ENCODE measurements around the gene NXPH2.

NXPH2 gene
- total RNA-seq = 0 reads per million in 2 donors

DNA sequence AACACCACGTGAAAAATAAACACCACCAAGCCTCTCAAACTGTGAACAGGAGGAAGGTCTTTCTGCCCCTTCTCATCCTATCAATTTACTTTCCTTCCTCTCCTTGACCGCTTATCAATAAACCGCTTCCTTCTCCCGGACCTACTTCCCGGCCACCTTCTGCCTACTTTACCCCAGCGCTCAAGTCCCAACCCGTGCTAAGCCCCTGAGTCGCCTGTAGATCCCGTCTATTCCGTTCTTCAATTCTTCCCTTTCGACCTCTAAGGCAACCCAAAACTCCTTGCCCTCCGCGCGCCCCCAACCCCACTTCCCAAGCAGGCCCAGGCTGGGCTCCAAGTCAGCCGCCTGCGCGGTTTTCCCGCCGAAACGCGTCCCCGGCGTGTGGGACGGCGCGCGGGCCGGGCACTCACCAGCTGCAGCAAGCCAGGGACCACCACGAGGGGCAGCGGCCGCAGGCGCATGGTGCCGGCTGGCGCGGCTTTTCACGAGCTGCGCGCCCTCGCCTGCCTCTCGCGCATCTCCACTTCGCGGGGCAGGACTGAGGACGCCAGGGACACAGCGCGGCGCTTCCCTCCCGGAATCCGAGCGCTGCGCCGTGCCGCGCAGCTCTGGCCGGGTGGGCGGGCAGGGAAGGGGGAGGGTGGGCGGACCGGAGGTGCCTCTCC is at the start of gene NXPH2:
NXPH2 (minus strand) TSS at position 610 of the 665 bp plus-strand sequence; CDS start at position 461, 149 bp downstream.
- DNase-seq = no peak

DNA sequence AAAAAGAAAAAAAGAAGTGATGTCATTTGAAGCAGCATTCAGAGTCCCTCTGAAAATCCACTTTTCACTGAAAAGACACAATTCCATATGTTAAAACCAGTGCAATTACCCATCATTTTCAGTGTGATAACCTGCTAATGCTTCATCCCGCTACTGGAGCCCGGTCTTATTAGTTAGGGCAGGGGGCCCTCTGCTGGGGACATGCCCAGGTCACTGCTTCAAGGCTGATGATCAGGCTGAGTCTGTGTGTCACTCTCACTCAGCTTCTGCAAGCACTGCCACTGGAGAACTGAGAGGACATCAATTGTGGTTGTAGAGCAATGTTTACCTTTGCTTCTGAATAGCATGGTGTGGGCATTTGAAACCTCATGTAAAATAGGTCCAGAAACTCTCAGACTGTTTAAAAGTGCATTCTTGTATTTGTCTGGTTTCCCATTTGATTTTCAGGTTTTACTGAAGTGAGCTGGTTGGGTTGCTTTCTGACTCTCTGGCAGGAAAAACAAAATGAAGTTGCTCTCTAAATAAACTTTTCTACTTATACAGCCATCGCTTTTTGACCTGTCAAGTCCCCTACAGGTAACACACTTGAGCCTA is 49.2 kb upstream of the NXPH2 start:
- DNase-seq = no peak

DNA sequence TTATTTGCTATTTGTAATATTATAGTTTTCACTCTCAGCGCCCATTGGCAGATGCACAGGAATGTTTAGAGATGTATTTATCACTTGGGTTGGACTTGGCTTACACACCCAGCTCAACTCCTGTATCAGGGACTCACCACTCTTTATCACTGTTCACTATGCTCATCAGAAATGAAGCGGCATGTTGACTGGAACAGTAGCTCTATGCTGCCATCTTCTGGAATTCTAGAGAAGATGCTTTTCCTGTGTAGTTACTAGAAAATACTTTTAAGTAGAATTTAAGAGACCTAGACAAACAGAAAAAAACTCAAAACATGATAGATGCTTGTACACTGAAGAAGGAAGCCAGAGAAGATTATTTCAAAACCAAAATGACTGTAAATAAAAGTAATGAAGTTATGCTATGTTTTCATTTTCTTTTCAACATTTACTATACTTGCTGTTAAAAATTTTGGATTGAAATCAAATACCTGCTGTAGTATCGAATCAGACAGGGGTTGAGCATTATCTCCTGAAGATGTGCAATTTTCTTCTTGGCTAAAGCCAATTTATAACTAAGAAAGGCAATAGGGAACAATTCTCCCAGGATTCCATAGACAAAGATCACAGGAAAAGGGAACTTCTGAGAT is 47.4 kb upstream of the NXPH2 start:
- DNase-seq = no peak

DNA sequence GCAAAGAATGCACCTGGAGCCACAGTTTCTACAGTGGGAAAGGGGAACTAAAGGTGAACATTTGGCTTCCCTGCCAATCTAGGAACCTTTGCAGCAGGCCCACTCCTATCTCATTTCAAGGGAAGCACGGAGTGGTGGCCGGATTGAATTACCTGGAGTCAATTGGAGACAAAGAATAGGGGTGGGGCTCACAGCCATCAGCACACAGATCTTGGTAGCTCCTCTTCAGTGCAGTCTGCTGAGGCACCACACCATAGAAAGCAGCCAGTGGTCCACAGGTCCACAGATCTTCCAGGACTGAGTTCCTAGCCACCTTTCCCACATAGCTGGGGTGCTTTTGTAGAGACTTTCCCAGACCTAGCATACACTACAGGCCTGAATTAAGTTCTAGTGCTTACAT is 43.5 kb upstream of the NXPH2 start:
- no peak for DNase-seq

DNA sequence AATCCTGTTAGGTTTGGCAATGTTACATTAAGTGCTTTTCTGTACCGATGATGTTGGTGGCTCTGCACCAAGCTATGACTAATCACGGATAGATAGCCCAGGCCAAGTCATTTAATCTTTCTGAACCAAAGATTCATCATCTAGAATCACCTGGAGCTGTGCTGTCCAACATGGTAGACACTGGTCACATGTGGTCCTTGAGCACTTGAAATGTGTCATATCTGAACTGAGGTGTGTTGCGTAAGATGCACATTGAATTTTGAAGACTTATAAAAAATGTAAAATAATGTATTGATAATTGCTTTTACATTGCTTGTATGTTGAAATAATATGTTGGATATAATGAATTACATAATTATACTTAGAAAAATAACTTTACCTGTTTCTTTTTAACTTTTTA is 39.8 kb upstream of the NXPH2 start:
- no peak for DNase-seq

DNA sequence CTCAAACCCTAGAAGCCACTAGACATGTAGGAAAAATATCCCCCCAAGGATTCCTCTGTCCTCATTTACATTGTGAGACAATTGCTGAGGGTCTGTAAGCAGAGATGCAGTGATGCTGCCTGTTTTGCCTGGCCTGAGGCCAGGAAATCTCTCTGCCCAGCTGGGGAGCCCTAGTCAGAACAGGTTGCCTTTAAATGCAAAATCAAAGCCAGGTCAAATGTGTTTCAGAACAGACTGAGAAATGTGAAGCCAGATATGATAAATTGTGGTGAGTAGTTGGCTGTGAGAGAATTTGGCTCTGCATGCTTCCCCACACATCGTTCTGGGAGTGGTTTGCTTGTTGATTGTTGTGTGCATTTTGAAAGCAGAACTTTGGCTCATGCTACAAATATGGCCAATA is 38.4 kb upstream of the NXPH2 start:
- no peak for DNase-seq

DNA sequence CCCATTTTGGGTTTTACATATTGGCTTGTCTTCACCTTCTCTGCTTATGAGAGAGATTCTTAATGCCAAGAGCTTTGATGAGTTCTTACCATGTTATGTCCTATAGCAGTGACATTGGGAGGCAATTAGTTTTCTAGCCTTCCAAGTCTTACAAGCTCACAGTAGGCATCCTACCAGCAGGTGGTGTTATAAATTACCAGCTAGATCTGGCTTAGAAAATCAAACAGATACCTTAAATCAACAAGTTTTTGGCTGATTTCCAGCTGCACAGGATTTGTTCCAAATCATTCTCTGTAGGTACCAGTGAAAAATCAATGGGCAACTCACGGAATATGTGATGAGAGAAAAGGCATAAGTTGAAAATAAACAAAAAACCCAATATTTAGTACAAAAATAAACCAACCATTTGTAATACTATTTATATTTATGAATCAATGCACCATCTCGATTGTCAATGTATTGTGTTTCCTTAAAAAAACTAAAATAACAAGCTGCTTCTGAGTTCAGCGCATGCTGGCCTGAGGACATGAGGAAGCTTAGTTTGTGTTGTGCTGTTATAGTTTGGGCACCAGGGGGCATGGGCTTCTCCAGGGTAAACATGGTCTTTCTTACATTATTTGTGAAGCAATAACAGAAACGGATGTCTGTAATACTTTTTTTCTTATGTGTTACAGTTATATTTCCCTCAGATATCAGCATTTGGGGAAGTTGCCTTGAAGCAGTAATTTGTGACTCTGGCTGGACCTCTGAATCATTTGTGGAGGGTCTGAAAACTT is 34.1 kb upstream of the NXPH2 start:
- no peak for DNase-seq

DNA sequence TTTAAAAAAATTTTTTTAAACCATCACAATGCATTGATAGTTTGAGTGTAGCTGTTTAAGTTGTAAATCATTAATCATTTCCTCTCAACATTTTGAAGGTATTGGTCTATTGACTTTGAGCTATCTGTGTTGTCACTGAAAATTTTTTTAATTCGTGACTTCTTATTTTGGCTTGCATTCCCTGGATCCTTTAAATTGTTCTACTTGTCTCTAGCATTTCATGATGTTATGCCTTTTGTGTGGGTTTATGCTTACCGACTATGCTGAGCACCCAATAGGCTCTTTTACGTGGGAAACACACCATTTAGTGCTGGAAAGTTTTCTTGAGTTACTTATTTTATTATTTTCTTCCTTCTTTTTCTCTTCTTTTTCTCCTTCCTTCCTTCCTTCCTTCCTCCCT is 31.2 kb upstream of the NXPH2 start:
- DNase-seq = no peak

DNA sequence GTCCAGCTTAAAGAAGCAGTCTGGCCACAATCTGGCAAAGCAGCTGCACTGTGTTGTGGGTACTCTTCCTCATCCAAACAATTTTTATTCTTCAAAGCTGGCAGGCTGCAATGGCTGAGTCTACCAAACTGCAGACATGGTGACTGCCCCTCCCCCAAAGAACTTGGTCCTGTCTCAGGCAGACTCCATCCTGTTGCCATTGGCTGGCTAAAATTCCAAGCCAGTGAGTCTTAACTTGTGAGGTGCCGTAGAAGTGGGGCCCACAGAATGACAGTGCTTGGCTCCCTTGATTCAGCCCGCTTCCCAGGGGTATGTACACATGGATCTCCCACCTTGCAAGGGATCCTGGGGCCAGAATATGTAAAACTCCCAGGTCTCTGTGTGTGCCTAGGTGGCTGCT is 14.5 kb upstream of the NXPH2 start:
- DNase-seq = no peak

DNA sequence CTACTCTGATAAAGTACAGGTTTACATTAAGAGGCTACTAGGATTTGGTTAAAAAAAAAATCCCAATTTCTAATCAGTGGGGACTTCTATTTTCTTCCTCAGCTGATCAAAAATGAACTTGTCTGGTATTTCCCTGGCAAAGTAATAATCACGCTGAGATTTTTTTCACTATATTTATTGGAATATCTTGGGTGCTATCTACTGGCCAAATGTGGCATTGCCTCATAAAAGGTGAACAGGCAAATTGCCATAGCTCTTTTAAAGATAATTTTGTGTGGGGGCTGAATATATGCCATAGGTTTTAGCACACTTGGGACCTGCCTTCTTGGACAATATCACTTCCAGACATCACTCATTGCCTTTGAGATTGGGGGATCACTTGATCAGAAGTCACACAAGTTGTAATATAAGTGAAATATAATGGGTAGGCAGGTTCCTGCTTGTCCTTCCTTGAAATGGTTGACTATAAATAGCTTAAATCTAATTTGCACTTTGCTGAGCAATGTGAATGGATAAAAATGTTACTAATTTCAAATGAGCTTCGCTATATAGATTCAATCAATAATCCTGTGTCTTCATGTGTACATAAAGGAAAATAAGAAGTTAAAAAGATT is 7.0 kb upstream of the NXPH2 start:
- DNase-seq = no peak

DNA sequence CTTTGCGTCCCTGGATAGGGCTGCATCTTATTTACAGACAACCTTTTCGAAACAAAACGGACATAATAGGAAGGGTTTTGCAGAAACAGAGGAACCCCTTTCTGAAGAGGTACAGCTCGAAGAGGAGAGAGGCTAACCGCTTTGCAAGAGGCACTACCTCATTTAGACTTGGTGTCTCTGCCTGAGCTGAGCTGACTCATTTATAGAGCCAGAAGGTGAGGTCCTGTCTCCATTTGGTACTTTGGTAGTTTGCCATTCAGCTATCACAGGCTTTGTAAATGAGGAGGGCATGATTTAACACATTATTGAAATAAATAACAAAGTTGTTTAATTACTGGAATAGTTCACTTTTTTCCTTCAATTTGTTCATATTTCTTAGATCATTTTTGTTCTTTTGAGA is 2.2 kb upstream of the NXPH2 start:
- no peak for DNase-seq

DNA sequence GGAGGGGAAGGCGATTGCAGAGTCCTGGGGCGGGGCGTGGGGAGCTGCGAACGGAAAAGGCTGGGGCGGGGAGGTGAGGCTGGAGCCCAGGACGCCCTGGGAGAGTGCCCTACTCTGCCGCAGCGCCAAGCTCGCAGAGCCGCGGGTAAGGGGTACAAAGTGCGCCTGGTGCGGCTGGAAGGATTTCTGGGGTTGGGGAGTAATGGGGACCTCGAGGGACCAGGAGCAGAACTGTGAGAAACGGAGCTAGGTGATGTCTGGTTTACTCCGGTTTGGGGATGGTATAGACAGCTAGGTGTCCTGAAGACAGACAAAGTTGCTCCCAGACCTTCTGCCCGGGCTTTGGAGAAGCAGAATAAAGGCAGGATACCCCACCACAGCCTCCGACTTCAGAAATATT is 718 bp upstream of the NXPH2 start:
- no peak for DNase-seq

DNA sequence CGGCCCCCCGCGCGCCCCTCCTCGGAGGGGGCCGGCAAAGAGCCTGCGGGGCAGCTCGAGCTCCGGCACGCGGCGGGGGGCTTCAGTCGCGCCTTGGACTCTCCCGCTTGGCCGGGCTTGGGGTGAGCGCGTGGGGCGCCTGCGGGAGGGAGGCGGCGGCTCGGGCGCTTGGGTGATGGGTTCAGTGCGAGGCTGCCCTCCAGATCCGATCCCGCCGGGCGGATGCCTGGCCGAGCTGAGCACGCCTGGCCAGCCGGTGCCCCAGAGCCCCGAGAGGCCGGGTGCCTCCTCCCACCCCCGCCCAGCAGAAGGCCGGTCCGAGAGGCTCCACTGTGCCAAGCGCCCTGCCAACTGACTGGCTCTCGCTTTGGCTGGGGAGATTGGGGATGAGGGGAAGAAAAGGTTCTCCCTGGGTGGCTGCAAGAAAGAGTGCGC is 273 bp upstream of the NXPH2 start:
- no peak for DNase-seq

DNA sequence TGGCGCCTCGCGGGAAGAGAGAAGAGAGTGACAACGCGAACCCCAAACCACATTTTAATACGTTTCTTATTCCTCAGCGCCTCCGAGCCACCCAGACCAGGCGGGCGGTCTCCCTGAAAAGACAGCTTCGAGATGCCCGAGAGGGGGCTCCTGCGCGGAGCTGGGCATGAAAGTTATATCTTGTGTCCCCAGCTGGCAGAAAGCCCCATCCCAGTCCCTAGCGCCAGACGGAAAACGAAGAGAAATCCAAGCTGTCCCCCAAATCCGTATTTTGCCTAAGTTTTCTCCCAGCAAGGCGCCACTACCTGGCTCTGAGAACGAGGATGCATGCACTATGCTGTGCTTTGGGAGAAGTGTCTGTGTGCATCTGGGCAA is 797 bp downstream of the NXPH2 start:
- DNase-seq = no peak

DNA sequence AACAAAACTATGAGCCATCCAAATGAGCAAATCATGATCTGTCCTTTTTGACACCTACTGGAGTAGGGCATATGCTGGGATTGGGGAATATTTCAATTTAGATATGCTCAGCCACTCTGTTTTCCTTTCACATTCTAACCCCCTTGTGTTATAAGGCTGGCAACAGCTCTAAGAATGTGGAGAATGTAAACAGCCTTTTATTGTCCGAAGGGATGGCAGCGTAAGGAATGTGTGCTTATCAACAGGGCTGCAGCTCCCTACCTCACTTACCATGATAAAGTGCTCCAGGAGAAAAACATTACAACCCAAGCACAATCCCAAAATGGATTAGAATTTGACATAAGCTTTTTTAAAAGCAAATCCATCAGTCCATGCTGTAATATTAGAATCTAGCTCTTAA is 2.2 kb downstream of the NXPH2 start:
- no peak for DNase-seq

DNA sequence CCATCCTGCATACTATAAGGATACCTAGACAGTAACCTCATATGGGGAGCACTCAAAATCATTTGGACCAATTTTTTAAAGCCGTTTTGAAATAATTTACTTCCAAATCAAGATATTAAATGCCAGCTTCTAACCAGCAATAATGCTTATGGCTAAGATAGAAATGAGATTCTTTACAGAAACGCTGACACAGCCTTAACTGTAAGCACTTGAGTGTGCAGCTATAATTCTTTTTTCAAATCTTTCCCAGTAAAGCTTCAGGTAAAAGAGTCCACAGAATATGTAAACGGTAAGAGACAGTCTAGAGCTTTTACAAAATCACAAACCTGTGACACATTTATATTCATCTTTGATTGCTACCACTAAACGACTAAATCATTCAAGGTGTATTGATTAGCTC is 4.5 kb downstream of the NXPH2 start:
- no peak for DNase-seq

DNA sequence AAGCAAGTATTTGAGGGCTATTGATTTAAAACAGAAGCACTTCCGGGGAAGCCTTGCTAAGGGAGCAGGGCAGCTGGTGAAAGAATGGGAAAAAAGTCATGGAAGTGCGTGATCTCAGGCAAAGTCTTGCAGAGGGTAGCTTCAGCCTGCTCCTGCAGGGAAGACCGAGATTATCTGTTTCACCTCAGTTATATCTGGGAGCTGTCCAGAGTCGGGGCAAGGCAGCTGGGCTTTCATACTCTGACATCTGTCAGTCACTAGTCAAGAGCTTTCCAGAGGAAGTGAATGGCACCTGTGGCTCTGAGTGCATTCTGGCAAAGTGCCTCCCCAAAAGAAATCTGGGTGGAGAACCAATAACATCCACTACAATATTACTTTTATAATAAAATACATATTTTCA is 8.7 kb downstream of the NXPH2 start:
- DNase-seq = no peak

DNA sequence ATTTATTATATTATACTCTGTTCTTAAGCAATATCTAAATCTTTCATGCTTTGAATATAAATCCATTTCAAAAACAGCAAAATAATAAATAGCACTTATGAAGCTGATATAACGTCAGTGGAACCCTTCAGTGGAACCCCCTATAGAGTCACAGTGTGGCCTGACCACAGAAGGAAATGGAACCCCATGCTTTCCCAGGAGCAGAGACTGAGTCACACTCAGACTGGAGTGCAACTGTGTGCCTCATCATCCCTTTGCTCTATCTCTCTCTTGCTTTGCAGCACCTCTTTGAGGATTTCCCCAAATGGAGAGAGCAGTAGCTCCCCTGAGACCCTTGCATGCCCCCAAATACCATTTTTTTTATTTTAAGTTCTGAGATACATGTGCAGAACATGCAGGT is 13.1 kb downstream of the NXPH2 start:
- DNase-seq = no peak

DNA sequence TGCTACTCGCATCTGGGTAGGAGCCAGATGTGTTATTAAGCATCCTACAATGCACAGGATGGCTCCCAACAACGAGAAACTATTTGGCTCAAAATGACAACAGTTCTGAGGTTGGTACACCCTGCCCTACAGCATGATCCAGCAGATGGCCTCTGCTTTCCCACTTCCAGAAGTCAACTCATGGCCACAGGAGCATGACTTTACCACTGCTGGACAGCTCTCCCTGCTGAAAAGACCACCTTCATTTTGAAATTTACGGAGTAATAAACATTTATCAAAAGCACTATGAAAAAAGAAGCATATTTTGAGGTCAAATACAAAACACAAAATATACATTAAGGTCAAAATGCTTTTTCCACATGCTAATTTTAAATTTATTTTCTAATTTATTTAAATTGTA is 13.7 kb downstream of the NXPH2 start:
- no peak for DNase-seq

DNA sequence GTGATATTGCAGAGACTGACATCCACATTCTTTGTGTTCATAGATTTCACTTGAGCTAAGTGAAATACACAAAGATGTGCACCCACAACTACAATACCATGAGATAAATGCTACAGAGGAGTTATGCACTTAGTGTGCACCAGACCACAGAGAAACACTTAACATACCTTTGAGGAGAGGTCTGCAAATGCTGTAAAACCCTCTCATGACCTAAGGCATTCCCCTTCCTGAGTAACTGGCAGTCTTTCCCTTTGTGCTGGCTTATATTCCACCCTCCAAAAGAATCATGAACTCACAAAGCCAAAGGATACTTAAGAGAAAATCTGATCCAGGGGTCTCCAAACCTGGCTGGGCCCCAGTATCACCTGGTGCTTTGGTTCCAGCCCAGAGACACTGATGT is 16.2 kb downstream of the NXPH2 start:
- DNase-seq = no peak

DNA sequence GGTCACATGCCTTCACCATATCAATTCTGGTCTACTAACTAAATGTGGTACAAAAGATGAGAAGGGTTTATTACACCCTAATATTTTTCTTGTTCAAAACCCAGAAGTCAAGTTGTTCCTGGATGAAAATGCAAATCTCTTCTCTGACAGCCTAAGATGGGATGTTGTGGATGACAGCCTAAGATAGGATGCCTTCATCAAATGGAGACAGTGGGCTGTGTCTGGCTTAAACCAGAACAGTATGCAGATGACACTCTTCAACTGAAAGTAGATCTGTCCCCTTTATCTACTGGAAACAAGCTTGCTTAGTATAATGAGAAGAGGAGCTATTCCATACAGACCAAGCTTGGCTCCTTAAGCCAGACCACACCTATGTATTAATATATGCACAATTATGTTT is 17.7 kb downstream of the NXPH2 start:
- DNase-seq = no peak

DNA sequence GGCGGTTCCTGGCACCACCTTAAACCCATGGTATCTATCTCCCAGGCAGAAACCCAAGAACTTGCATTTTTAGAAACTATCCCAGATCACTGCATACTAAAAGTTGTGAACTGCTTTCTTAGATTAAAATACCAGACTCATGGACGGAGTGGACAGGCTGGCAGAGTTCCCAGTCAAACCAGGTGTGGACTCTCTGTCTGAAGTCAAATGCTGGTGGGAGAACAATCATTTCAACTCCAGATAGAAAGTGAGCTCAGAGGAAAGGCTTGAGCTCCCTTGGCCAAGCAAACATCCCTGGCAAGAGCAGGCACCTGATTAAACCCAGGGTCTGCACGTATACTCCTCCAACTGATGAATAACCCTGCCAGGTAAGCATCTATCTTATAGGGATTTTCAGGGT is 19.5 kb downstream of the NXPH2 start:
- no peak for DNase-seq

DNA sequence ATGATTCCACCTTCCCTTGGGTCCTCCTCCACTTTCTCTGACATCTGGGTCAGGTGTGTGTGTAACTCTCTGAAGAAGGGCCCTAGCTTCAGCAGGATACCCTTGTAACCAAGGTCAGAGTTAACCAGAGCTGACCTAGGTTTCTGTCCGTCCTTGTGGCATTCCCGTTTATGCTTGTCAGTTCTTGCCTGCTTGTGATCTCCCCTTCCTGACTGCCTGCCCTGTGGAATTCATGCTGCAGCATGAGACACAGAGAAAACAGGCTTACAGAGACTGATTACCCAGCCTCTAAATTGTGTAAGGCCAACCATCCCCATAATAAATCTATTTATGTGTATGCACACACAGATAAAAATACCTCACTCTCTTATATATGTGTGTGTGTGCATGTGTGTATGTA is 22.8 kb downstream of the NXPH2 start:
- no peak for DNase-seq

All from activated gamma-delta T cell (primary cell).